ENCODE results near the gene NRG2. TPM values are rescaled to one million over a fixed set of nuclear protein-coding genes. Genes with fewer than 3 reads are reported as not detected.

The NRG2 gene
- total RNA-seq, 1 donor from 2014 or later: 1.7 TPM

DNA sequence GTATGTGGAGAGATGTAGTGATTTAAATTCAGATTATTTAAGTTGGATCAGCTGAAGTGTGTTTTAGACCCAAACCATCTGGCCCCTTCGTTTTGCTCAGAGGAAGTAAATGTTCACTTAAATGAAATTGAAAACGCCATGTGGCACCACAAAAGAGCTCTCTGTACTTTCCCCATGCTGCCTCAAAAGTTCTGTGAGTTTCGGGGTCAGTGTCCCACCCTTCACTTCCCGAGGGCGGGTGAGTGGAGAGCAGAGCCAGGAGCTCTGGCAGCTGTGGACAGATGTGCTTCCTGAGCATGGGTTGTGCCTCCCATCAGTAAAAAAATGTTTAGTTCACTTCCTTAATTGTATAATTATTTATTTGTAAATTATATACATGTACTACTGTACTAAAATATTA is 199.1 kb downstream of the NRG2 start:
- intact Hi-C loops (cut with DNase I): loop anchor here (10.0 kb wide), 1 partner anchor 49 kb away; the partner anchor contains the start of gene PSD2
- ATAC-seq: no peak
- DNase-seq (ENCODE audit: low spot score): no peak

DNA sequence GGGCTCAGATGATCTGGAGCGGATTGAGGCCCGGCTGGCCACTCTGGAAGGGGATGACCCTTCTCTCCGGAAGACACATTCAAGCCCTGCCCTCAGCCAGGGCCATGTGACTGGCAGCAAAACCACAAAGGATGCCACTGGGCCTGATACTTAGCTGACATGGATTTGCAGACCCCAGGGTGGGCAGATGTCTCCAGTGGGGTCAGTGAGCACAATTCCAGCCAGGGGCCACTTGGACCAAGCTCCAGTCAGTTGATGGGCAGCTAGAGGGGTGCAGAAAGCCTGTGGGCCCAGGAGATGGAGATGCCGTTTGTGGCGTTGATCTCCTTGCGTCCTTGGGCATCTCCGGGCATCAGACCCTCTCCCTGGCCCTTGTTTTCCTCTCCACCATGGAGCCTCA is 200.8 kb downstream of the NRG2 start:
- ATAC-seq: no peak
- intact Hi-C loops (cut with DNase I): loop anchor here (10.0 kb wide), 1 partner anchor 48 kb away; the partner anchor contains the start of gene PSD2
- no peak for DNase-seq (ENCODE audit: low spot score)

DNA sequence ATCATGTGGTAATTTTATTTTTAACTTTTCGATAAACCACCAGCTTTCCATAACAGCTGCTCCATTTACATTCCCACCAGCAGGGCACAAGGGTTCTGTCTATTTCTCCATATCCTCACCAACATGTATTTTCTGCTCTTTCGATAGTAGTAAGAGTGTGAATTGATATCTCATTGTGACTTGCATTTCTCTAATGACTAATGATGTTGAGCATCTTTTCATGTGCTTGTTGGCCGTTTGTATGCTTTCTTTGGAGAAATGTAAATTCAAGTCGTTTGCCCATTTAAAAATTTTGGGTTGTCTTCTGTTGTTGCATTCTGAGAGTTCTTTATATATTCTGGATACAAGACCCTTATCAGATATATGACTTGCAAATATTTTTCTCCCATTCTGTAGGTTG is 201.6 kb downstream of the NRG2 start:
- ATAC-seq (no peak), DNase-seq (ENCODE audit: low spot score) (no peak)
- intact Hi-C loops (cut with DNase I): loop anchor here (10.0 kb wide), 1 partner anchor 47 kb away; the partner anchor contains the start of gene PSD2

DNA sequence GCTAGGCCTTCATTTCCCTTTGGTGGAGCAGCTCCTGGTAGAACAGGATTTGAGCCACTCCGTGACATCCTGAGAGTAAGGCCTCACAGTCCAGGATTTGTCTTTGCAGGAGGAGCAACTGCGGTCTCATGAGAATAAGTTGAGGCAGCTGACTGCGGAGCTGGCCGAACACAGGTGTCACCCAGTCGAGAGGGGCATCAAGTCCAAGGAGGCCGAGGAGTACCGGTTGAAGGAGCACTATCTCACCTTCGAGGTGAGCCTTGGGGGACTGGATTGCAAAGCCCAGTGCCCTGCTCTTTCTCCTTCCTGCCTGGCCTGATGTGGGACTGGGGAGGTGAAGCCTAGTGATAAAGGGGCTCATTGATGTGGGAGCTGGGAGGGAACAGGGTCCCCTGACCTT is 203.2 kb downstream of the NRG2 start:
- intact Hi-C loops (cut with DNase I): loop anchor here (10.0 kb wide), 1 partner anchor 45 kb away; the partner anchor contains the start of gene PSD2
- DNase-seq (ENCODE audit: low spot score) (no peak), ATAC-seq (no peak)

DNA sequence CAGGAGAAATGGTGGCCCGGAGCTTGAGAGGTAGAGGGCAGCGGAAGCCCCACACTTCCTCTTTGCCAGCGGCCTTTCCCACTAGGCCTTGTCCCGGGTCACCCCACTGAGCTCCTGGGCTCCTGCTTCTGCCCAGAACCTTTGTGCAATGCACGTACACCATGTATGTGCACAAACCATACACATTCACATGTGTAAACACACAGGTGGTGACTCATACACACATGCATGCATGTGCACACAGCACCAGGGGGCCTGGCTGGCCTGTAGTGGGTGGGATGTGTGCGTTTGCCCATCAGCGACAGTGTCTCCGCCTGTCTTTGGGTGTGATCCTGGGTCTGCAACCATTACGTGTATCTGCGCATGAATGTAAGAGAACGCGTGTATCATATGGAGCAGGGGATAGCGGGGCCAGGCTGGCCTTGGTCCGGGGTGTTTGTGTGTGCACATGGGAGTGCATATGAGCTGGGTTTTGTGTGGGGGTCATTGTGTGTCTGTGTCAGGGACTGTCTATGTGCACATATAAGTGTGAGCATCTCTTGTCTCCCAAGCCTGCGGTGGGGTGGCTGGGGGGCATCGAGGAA is 203.8 kb downstream of the NRG2 start:
- intact Hi-C loops (cut with DNase I): no loop called here
- DNase-seq (ENCODE audit: low spot score) (no peak), ATAC-seq (no peak)

DNA sequence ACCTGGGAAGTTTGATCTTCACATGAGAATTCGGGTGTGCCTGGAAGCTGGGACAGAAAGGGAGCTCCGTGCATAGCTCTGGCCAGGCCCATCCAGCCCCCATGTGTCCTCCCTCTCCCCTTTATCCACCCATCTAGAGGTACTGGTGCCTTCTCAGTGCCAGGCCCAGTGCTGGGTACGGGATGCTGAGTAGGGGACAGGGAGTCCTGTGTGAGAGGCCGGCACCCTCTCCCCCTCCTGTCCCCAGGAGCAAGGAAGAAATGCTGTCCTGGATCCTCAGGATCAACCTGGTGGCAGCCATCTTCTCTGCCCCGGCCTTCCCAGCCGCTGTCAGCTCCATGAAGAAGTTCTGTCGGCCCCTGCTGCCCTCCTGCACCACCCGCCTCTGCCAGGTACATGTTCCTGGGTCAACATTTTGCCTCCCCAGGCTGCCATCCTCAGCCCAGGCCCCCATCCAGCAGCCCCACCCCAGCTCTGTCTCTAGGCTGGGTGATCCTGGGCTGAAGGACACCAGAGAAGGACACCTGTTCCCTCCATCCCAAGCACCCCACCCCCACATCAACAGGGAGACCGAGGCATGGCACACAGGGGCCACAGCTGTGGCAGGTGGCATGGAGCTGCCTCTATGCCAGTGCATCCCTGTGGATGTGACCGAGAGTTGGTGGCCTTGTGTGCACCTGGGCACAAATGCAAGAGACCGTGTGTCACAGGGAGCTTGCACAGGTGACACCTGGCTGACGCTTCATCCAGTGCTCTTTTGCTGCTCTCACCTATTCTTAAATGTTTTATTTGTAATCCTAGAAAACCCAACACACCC is 204.5 kb downstream of the NRG2 start:
- intact Hi-C loops (cut with DNase I): no loop called here
- ATAC-seq (no peak), DNase-seq (ENCODE audit: low spot score) (no peak)

DNA sequence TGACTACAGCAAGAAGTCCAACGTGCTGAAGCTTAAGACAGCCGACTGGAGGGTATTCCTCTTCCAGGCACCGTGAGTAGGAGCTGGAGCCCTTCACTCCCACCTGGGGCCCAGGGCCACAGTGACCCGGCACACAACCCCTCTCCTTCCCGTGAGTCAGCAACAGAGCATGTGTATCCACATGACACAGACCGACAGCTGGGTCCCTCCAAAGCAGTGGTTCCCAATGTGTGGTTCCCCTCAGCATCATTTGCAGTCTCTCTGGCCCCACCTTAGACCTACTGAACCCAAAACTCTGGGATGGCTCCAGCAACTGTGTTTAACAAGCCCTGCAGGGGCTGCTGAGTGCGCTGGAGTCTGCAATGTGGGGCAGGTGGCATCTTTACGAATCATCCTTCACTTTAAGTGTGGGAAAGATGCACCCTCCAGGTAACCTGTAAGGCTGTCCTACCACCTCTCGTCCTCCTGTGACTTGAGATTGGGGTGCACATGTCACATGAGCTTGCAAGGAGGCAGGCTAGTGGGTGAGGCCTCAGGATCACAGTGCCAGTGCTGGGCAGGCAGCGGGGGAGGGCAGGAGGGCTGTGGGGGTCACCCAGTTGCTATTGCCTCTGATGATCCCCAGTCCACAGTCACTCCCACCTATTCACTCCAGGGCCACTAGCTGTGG is 205.3 kb downstream of the NRG2 start:
- ATAC-seq (no peak), DNase-seq (ENCODE audit: low spot score) (no peak)
- intact Hi-C loops (cut with DNase I): no loop called here

DNA sequence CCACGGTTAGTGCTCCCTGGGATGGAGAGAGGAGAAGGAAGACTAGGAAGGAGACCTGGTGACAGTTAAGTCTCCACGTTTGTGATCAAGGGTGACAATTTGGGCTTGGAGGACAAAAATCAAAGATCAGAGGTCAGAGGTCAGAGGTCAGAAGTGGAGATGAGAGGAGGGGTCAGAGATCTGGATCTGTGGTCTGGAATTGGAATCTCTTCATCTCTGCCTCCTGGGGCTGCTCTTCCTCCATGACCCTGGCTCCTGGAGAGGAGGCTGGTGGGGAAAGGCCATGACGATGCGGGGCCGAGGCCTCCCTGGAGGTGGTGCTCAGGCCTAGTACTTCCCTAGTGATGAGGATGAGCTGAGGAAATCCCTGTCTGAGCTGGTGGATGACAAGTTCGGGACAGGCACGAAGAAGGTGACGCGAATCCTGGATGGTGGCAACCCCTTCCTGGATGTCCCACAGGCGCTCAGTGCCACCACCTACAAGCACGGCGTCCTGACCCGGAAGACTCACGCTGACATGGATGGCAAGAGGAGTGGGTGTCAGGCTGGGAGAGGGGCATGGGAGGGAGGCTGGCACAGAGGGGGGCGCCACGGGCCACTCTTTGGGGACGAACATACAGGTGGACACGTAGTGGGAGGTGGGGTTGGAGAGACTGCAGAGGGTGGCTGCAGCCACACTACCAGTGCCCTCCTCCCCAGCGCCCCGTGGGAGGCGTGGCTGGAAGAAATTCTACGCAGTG is 206.5 kb downstream of the NRG2 start:
- ATAC-seq: no peak
- DNase-seq (ENCODE audit: low spot score): no peak
- intact Hi-C loops (cut with DNase I): no loop called here

DNA sequence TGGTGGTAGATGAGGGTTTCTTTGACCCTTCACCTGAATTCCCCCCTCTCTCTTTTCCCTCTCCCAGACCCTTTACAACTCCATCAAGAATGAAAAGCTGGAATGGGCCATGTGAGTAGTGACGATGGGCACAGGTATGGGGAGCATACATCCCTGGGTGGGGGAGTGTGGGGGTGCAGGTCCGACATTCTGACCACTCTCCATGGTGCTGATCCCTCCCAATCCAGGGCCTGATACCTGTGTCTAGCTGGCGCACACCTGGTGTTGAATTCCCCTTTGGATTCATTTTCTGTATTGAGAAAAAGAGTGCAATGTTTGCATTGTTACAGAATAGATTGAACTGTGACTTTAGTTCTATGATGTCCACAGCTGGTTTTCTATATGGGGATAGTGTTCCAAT is 207.4 kb downstream of the NRG2 start:
- DNase-seq (ENCODE audit: low spot score) (no peak), ATAC-seq (no peak)
- intact Hi-C loops (cut with DNase I): no loop called here

DNA sequence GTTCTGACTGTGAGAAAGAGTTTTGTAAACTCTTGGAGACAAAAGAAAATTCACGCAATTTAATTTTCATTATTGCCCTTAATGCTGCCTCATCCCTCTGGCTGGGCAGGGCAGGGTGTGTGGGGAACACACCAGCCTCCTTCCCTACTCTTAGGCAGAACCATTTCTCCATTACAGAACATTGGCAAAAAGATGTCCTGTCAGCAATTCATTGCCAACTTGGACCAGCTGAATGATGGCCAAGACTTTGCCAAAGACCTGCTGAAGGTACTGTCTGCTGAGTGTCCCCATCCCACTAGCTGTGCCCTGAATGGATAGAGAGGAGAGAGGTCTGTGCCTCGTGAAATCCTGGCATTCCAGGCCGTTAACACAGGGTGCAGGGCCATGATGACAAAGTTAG is 209.6 kb downstream of the NRG2 start:
- intact Hi-C loops (cut with DNase I): no loop called here
- DNase-seq (ENCODE audit: low spot score): no peak
- ATAC-seq: no peak

DNA sequence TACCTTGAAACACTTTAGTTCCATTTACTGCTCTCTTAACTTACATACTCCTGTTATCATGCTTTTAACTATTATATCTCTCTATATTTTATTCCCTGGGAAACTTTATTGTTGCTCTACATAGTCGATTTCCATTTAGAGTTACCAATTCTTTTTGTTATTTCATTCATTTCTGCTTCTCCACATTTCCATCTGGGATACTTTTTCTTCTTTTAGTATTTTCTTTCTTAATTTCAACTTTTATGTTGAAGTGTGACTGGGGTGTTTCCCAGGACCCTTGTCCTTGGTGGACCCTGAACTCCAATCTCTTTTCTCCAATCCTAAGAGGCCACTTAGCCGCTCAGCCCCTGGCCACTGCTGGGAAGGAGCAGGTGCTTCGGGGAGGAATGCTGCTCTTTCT is 211.5 kb downstream of the NRG2 start:
- DNase-seq (ENCODE audit: low spot score) (no peak), ATAC-seq (no peak)
- intact Hi-C loops (cut with DNase I): no loop called here

DNA sequence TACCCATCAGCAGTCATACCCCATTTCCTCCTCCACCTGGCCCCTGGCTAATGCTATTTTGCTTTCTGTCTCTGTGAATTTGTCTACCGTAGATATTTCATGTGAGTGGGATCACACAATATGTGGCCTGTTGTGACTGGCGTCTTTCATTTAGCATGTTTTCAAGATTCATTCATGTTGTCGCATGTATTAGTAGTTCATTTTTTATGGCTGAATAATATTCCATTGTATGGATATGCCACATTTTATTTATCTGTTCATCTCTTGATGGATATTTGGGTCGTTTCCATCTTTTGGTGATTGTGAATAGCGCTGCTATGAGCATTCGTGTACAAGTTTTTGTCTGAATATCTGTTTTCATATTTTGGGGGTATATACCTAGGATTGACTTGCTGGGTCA is 213.6 kb downstream of the NRG2 start:
- no peak for ATAC-seq
- DNase-seq (ENCODE audit: low spot score): no peak
- intact Hi-C loops (cut with DNase I): no loop called here

DNA sequence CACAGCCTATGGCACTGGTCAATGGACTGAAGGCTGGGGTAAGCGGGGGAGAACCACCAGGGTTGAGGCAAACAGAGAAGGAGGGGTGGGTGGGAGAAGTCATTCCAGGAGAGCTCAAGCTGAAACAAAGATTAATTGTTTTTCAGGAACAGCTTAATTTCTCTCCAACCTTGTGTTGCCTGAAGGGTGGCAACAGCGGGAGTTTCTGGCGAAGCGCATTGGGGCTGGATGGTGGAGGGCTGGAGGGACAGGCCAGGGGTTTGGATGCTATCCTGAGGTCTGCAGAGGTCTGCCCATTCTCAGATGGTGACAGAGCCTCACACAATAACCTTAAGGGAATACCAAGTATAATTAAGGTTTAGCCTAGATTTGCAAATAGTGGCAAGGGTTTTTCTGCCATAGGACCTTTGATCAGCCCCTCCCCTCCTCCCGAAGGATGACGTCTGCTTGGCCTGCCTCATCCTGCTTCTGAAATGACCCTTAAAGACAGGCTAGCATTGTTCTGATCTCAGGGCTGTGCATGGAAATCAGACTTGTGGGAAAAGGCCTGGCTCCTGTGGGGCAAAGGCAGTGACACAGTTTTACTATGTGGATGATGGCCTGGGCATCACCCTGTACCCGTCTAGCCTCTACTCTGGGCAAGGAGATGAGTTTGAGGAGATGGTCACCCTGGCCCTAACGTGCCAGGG is 214.7 kb downstream of the NRG2 start:
- intact Hi-C loops (cut with DNase I): no loop called here
- DNase-seq (ENCODE audit: low spot score): no peak
- no peak for ATAC-seq

DNA sequence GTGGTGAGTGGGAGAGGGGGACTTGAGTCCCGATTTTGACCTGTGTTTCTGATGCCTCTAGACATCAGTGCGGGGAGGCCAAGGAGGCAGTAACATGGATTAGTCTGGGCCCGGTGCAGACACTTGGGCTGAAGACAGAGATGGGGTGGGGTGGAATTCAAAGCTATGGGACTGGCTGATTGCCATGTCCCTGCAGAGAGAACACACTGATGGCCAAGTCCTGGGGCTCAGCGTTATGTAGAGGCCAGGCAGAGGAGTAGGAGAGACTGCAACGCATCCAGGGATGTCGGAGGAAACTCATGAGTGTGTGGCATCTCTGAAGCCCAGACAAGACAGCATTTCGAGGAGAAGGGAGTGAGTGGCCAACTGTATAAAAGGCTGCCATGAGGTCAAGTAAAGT is 217.4 kb downstream of the NRG2 start:
- intact Hi-C loops (cut with DNase I): no loop called here
- no peak for ATAC-seq
- no peak for DNase-seq (ENCODE audit: low spot score)

DNA sequence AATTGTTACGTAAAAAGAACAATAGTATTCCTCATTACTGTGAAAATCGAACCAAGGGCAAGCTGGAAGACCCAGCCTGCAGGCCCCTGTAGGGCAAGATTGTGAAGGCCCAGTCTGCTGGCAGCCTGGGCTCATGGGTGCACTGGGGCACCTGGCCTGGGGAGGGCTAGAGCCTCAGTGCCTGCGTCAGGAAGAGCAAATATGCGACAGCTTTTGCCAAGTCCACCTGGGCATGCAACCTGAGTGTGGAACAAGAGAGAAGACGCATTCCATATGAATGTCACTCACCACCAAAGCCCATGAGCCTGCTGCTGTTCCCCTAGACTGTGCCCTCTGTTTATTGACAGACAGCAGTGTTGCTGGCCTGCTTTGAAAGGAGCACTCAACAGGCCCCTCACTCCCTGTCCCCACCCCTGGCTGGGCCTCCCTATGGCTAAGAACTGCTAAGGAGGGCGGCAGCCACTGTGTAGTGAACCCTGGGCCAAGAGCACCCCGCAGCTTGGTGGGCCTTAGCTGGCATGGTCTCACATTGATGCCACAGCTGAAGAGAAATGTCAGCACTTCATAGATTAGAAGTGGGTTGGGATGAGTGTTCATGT is 219.2 kb downstream of the NRG2 start:
- intact Hi-C loops (cut with DNase I): no loop called here
- no peak for DNase-seq (ENCODE audit: low spot score)
- no peak for ATAC-seq

DNA sequence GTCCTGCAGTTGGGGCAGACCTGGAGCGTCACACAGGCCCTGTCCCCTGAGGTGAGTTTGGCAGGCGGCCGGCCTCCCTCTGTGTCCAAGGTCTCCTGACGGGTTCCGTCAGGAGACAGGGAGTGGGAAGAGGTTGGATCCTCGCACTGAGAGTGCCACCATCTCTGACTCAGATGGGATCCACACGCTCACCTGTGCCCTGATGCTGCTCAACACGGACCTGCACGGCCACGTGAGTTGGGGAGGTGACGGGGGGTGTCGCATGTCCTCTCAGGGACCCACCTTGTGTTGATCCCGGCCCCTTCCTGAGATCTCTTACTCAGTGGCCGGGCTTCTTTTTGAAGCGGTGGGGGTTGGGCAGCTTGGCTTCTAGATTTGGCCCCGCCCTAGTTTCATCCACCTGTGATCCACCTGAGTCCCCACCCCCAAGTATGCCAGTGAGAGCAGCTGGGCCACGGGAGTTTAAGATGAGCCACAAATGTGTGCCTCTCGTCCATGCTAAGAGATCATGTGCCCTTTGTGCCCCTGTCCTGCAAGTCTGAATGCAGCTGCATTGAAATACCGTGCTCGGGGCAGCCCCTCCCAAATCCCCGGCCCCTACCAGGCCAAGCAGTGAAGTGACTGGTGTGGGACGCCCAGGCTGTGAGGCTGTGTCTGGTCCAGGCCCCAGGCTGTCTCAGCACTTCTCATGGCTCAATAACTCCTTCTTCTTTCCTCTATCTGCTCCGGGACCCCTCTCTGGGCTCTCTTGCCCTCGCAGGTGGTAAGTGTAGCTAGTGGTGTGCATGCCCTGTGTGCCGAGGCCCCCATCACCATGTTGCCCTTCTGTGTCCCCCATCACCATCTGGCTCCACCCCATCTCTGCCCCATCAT is 220.3 kb downstream of the NRG2 start:
- no peak for DNase-seq (ENCODE audit: low spot score)
- intact Hi-C loops (cut with DNase I): no loop called here
- no peak for ATAC-seq

DNA sequence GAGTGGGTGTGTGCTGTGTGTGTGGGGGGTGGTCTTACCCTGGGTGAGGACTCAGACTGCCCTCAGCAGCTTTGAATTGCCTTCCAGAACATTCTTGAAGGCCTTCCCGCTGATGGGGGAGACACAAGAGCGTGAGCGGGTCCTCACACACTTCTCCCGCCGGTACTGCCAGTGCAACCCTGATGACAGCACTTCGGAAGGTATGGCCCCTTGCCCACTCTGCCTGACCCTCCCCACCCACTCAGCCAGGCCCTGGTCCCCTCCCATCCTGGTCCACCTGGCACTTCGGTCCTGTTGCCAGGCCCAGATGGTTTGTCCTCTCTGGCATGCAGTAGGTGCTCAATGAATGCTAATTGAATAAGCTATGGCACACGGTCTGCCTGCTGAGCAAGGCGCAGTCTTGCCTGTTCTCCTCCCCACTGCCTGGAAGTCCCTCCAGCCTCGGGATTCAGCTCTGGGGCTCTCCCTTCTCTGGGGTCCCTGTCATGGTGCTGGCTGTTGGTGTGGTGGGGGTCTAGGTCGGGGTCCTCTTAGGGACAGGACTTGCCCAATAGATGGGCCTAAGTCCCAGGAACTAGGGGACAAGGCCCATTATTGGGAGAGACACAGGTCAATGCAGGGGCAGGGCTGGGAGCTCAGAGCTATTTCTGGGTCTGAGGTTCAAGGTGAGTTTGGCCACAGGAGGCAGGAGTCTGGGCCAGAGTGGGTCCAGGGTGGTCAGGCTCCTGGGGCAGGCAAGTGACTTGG is 221.1 kb downstream of the NRG2 start:
- ATAC-seq: no peak
- intact Hi-C loops (cut with DNase I): no loop called here
- no peak for DNase-seq (ENCODE audit: low spot score)
